Mesothelial cell of epicardium (in vitro differentiated cells): ENCODE measurements around the gene PHACTR1. TPM values are rescaled to one million over a fixed set of nuclear protein-coding genes. Genes with fewer than 3 reads are reported as not detected.

Experiments
- DNase-seq, 2 experiments: peaks; one replicate each; pipeline ENCODE4 v3.0.0; 2021; ENCODE audit warnings: low spot score in 2 of 2; ENCODE audit not compliant: unreplicated experiment in 2 of 2
- H3K27ac Mint-ChIP-seq: 2 replicates; pipeline ENCODE4 v1.8.0; 2021; ENCODE audit warnings: mixed read lengths
- H3K27me3 Mint-ChIP-seq: 2 replicates; pipeline ENCODE4 v1.8.0; 2021; ENCODE audit warnings: low read depth, mixed read lengths
- H3K36me3 Mint-ChIP-seq: 2 replicates; pipeline ENCODE4 v1.8.0; 2021; ENCODE audit warnings: mixed read lengths
- H3K4me1 Mint-ChIP-seq: 2 replicates; pipeline ENCODE4 v1.8.0; 2021; ENCODE audit warnings: mixed read lengths
- H3K4me3 Mint-ChIP-seq: 2 replicates; pipeline ENCODE4 v1.8.0; 2021; ENCODE audit warnings: mild to moderate bottlenecking, moderate library complexity, mixed read lengths
- H3K9me3 Mint-ChIP-seq: 2 replicates; pipeline ENCODE4 v1.8.0; 2021; ENCODE audit warnings: mixed read lengths
- CTCF ChIP-seq: fragments of 200-600 bp; sonication (generic); IDR thresholded peaks from one replicate; pipeline ENCODE4 v1.5.0; 2021; ENCODE audit warnings: antibody characterized with exemption; ENCODE audit not compliant: unreplicated experiment
- total RNA-seq: library from RNA; stranded (reverse); gene quantifications from 3 replicates; pipeline ENCODE4 v1.2.1, GENCODE V29; 2021

Gene PHACTR1
- 0.76 to 2.0 TPM (median 1.4 TPM) in 3 replicates for total RNA-seq

- Mint-ChIP-seq H3K9me3 (no peaks in the 10 kb centered on the region), H3K27ac (peak within 1 kb of the TSS; percentile 81), H3K4me3 (no peak within 1 kb of the TSS), H3K27me3 (peaks cover 41% of the 10 kb centered on the region), H3K36me3 (no peaks in the 10 kb centered on the region), H3K4me1 (peaks cover 20% of the 10 kb centered on the region)
- DNase-seq: no peak
- no peak for TF ChIP-seq CTCF
Measured at GRCh38 chr6:12716298-12716916, at the start of gene PHACTR1. Gene PHACTR1, plus strand, starts transcription at chr6:12716767.

- Mint-ChIP-seq H3K36me3 (no peaks in the 10 kb centered on the region), H3K27me3 (peaks cover 27% of the 10 kb centered on the region), H3K9me3 (no peaks in the 10 kb centered on the region), H3K4me1 (no peaks in the 10 kb centered on the region), H3K27ac (no peak overlapping the region), H3K4me3 (no peak overlapping the region)
- no peak for DNase-seq
- TF ChIP-seq CTCF: no peak
Measured at GRCh38 chr6:12666886-12667285, 49.7 kb upstream of the PHACTR1 start.

- peaks cover 46% of the 10 kb centered on the region for H3K27me3 Mint-ChIP-seq
- H3K4me3 Mint-ChIP-seq: no peak overlapping the region
- no peak for DNase-seq
- no peak overlapping the region for H3K27ac Mint-ChIP-seq
- H3K36me3 Mint-ChIP-seq: no peaks in the 10 kb centered on the region
- TF ChIP-seq CTCF: no peak
- H3K4me1 Mint-ChIP-seq: no peaks in the 10 kb centered on the region
- H3K9me3 Mint-ChIP-seq: no peaks in the 10 kb centered on the region
Measured at GRCh38 chr6:12675931-12676330, 40.6 kb upstream of the PHACTR1 start.

- no peaks in the 10 kb centered on the region for H3K36me3 Mint-ChIP-seq
- no peak for DNase-seq
- H3K27ac Mint-ChIP-seq: no peak overlapping the region
- H3K4me3 Mint-ChIP-seq: no peak overlapping the region
- H3K4me1 Mint-ChIP-seq: no peaks in the 10 kb centered on the region
- TF ChIP-seq CTCF: no peak
- H3K9me3 Mint-ChIP-seq: no peaks in the 10 kb centered on the region
- H3K27me3 Mint-ChIP-seq: peaks cover 47% of the 10 kb centered on the region
Measured at GRCh38 chr6:12679341-12679740, 37.2 kb upstream of the PHACTR1 start.

- no peak for DNase-seq
- H3K4me1 Mint-ChIP-seq: no peaks in the 10 kb centered on the region
- no peak for TF ChIP-seq CTCF
- peaks cover 52% of the 10 kb centered on the region for H3K27me3 Mint-ChIP-seq
- H3K4me3 Mint-ChIP-seq: no peak overlapping the region
- no peaks in the 10 kb centered on the region for H3K9me3 Mint-ChIP-seq
- H3K36me3 Mint-ChIP-seq: no peaks in the 10 kb centered on the region
- H3K27ac Mint-ChIP-seq: no peak overlapping the region
Measured at GRCh38 chr6:12693122-12693521, 23.4 kb upstream of the PHACTR1 start.

- TF ChIP-seq CTCF: no peak
- Mint-ChIP-seq H3K27ac (no peak overlapping the region), H3K27me3 (peaks cover 64% of the 10 kb centered on the region), H3K4me3 (no peak overlapping the region), H3K36me3 (no peaks in the 10 kb centered on the region), H3K4me1 (no peaks in the 10 kb centered on the region), H3K9me3 (no peaks in the 10 kb centered on the region)
- no peak for DNase-seq
Measured at GRCh38 chr6:12698298-12698697, 18.3 kb upstream of the PHACTR1 start.
